HCT116 (cell line): Measurements from ENCODE around the gene HDHD2. TPM values are rescaled to one million over a fixed set of nuclear protein-coding genes. Genes with fewer than 3 reads are reported as not detected.
"Not testable (repeated sequence)": the region's sequence is repeated elsewhere in the genome, so short reads cannot be mapped to it uniquely, and the experiment has no call there.

Experiments
- ATAC-seq: fragments of 200-7000 bp; cut with Tn5 transposase; 2 replicates; pipeline ENCODE4 v1.9.1; 2020; ENCODE audit warnings: mild to moderate bottlenecking, moderate library complexity
- BruUV-seq: library from RNA; stranded (reverse); fragments of 400-500 nt; replicated peaks from 2 replicates; lab custom pipeline; 2021; lab: Mats Ljungman, UMichigan
- CTCF ChIA-PET: fragments of 300-600 bp; sonication (Branson Sonifier 250); formaldehyde crosslinking; loops from one replicate; lab custom pipeline; 2021; ENCODE audit warnings: antibody characterized with exemption; lab: Charles Lee
- POLR2A ChIA-PET: fragments of 300-600, 350-600 bp; sonication (Branson Sonifier 250); formaldehyde crosslinking; loops from one replicate; lab custom pipeline; 2021; ENCODE audit warnings: antibody characterized with exemption; lab: Charles Lee
- RAD21 ChIA-PET, 2 experiments: fragments of 300-600 bp; sonication (Branson Sonifier 250); formaldehyde crosslinking; loops; one replicate each; lab custom pipeline; 2023; ENCODE audit warnings: low total read pairs in 2 of 2; ENCODE audit not compliant: uncharacterized antibody in 2 of 2, unreplicated experiment in 2 of 2, low non-redundant PET in 1 of 2; lab: Charles Lee
- DNase-seq: peaks from one replicate; pipeline ENCODE4 v3.0.0-alpha.2; 2010; ENCODE audit warnings: low read depth, low spot score
- H2AFZ ChIP-seq: fragments of 200-600 bp; shearing (Covaris generic), sonication (generic); 2 replicates; pipeline ENCODE4 v1.6.1; 2017; ENCODE audit warnings: low read depth, mixed run types, mixed read lengths, antibody characterized with exemption, low read length; ENCODE audit not compliant: poor library complexity, severe bottlenecking
- H3K27ac ChIP-seq: 2 replicates; pipeline ENCODE4 v1.5.1; 2012; ENCODE audit warnings: low read depth, low read length
- H3K27me3 ChIP-seq: fragments of 200-600 bp; sonication (generic); 2 replicates; pipeline ENCODE4 v1.6.1; 2016; ENCODE audit warnings: mixed run types, low read length, mixed read lengths; ENCODE audit not compliant: insufficient read depth
- H3K36me3 ChIP-seq, 2 experiments: fragments of 200-500 bp in 1 of 2; fragments of 200-600 bp in 1 of 2; sonication (Bioruptor generic) in 1 of 2; sonication (generic) in 1 of 2; 2 replicates each; pipeline versions ENCODE4 v1.5.1 to v1.6.1; 2014 to 2016; ENCODE audit warnings: low read length in 2 of 2, inconsistent platforms in 1 of 2, mixed read lengths in 1 of 2, mixed run types in 1 of 2; ENCODE audit not compliant: insufficient read depth in 2 of 2, control insufficient read depth in 1 of 2
- H3K4me1 ChIP-seq, 2 experiments: fragments of 200-600 bp in 1 of 2; sonication (generic) in 1 of 2; 2 replicates each; pipeline versions ENCODE4 v1.5.1 to v1.6.1; 2012 to 2017; ENCODE audit warnings: low read length in 2 of 2, inconsistent platforms in 1 of 2, mild to moderate bottlenecking in 1 of 2, mixed read lengths in 1 of 2, mixed run types in 1 of 2, moderate library complexity in 1 of 2; ENCODE audit not compliant: insufficient read depth in 2 of 2, control insufficient read depth in 1 of 2
- H3K4me2 ChIP-seq: fragments of 200-600 bp; sonication (generic); 2 replicates; pipeline ENCODE4 v1.6.1; 2017; ENCODE audit warnings: mixed run types, low read length, mixed read lengths
- H3K4me3 ChIP-seq, 2 experiments: fragments of 200-600 bp in 1 of 2; sonication (generic) in 1 of 2; replicated peaks in 1 of 2; 2 replicates each; pipeline ENCODE4 v1.5.1; 2011 to 2016; ENCODE audit warnings: low read length in 2 of 2, control low read depth in 1 of 2, low read depth in 1 of 2, mild to moderate bottlenecking in 1 of 2, mixed read lengths in 1 of 2, mixed run types in 1 of 2
- H3K79me2 ChIP-seq: fragments of 200-600 bp; sonication (generic); 2 replicates; pipeline ENCODE4 v1.6.1; 2017; ENCODE audit warnings: mild to moderate bottlenecking, mixed run types, low read length, moderate library complexity, mixed read lengths; ENCODE audit not compliant: insufficient read depth
- H3K9ac ChIP-seq: fragments of 200-600 bp; sonication (generic); 2 replicates; pipeline ENCODE4 v1.6.1; 2016; ENCODE audit warnings: low read length, mixed read lengths
- H3K9me2 ChIP-seq: fragments of 200-600 bp; sonication (generic), shearing (Covaris generic); 2 replicates; pipeline ENCODE4 v1.6.1; 2017; ENCODE audit warnings: mixed run types, mild to moderate bottlenecking, moderate library complexity; ENCODE audit not compliant: insufficient read depth
- H3K9me3 ChIP-seq, 2 experiments: fragments of 200-500 bp in 1 of 2; fragments of 200-600 bp in 1 of 2; sonication (Bioruptor generic) in 1 of 2; sonication (generic) in 1 of 2; 2 replicates each; pipeline ENCODE4 v1.6.1; 2014 to 2017; ENCODE audit warnings: low read length in 2 of 2, mixed read lengths in 2 of 2, inconsistent platforms in 1 of 2, low read depth in 1 of 2, mild to moderate bottlenecking in 1 of 2, mixed run types in 1 of 2, moderate library complexity in 1 of 2; ENCODE audit not compliant: control insufficient read depth in 1 of 2, insufficient read depth in 1 of 2
- H4K20me1 ChIP-seq: fragments of 200-600 bp; sonication (generic), shearing (Covaris generic); 2 replicates; pipeline ENCODE4 v1.6.1; 2017; ENCODE audit warnings: mixed run types, mild to moderate bottlenecking, moderate library complexity; ENCODE audit not compliant: insufficient read depth
- CTCF ChIP-seq, 3 experiments: fragments of 200-600 bp in 1 of 3; sonication (generic) in 1 of 3; IDR thresholded peaks in 2 of 3; conservative IDR thresholded peaks in 1 of 3; 2 replicates each; pipeline ENCODE4 v1.5.1; 2012 to 2017; ENCODE audit warnings: low read depth in 2 of 3, low read length in 2 of 3, antibody characterized with exemption in 1 of 3, borderline replicate concordance in 1 of 3, control low read depth in 1 of 3, mild to moderate bottlenecking in 1 of 3, mixed read lengths in 1 of 3, mixed run types in 1 of 3, moderate library complexity in 1 of 3; ENCODE audit not compliant: insufficient read depth in 1 of 3
- EGR1 ChIP-seq: IDR thresholded peaks from 2 replicates; pipeline ENCODE4 v1.6.1; 2012; ENCODE audit warnings: low read depth
- RAD21 ChIP-seq: IDR thresholded peaks from 2 replicates; pipeline ENCODE4 v1.6.1; 2012; ENCODE audit warnings: low read depth, mild to moderate bottlenecking
- REST ChIP-seq: IDR thresholded peaks from 2 replicates; pipeline ENCODE4 v1.6.1; 2012; ENCODE audit warnings: low read depth
- SP1 ChIP-seq: IDR thresholded peaks from 2 replicates; pipeline ENCODE4 v1.6.1; 2012; ENCODE audit warnings: low read depth
- intact Hi-C: fragments of 100-400 bp; cut with micrococcal nuclease; formaldehyde crosslinking; loops from 2 replicates; pipeline ENCODE4 v1.10.0; 2022
- total RNA-seq: library from RNA; stranded (reverse); gene quantifications from one replicate; pipeline ENCODE4 v1.2.1, GENCODE V29; 2021; ENCODE audit not compliant: unreplicated experiment
- TF ChIP-seq, protein P1 (sequence below): IDR thresholded peaks from 2 replicates; pipeline ENCODE4 v1.6.1; 2012

HDHD2 gene
- total RNA-seq, 1 experiment from 2014 or later, result 29.1 TPM

GRCh38 chr18:47150029-47150823 lies at the start of gene HDHD2 (continued):
- TF ChIP-seq, protein P1, sequence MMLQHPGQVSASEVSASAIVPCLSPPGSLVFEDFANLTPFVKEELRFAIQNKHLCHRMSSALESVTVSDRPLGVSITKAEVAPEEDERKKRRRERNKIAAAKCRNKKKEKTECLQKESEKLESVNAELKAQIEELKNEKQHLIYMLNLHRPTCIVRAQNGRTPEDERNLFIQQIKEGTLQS, result no peak
- TF ChIP-seq, all 23 proteins: peak for 8

GRCh38 chr18:47195961-47196360 lies 45.7 kb upstream of the HDHD2 start:
- ATAC-seq, H3K4me1 ChIP-seq, H3K9me2 ChIP-seq, intact Hi-C loops, BruUV-seq, H3K4me2 ChIP-seq, POLR2A ChIA-PET, H3K79me2 ChIP-seq, H3K9me3 ChIP-seq, H2AFZ ChIP-seq, H3K9ac ChIP-seq, H3K27ac ChIP-seq, H3K27me3 ChIP-seq, RAD21 ChIA-PET, H3K4me3 ChIP-seq, H3K36me3 ChIP-seq, DNase-seq, H4K20me1 ChIP-seq: not testable (repeated sequence)
- CTCF ChIA-PET, result interaction anchor here (2.0 kb wide), 1 partner anchor 9 kb away, joined by 11 read pairs; no protein-coding TSS in a partner anchor

- TF ChIP-seq RAD21 (peak; percentile 14; the same call in 1 of the 2 replicates), EGR1 (no peak), SP1 (no peak), CTCF (IDR thresholded peaks at IDR 0.05 in 2 of 3, conservative IDR thresholded peaks at IDR 0.05 in 1 of 3; ENCODE audit: borderline replicate concordance in 1 of 3, insufficient read depth in 1 of 3, low read depth in 2 of 3, low read length in 2 of 3) (no peak), REST (no peak)
- no peak overlapping the region for H3K4me3 ChIP-seq
- DNase-seq (no peak), ATAC-seq (no peak)
- H3K4me1 ChIP-seq, result no peaks in the 10 kb centered on the region
- ChIA-PET POLR2A (no interaction called here), RAD21 (no interaction called here), CTCF (interaction anchor here (1.3 kb wide), 1 partner anchor 13 kb away, joined by 3 read pairs; no protein-coding TSS in a partner anchor)
- H3K36me3 ChIP-seq, result no peaks in the 10 kb centered on the region
- no TSS peak for BruUV-seq
- H3K4me2 ChIP-seq, result no peak overlapping the region
- no peak overlapping the region for H2AFZ ChIP-seq
- no peaks in the 10 kb centered on the region for H3K9me2 ChIP-seq
- H3K9me3 ChIP-seq, result no peaks in the 10 kb centered on the region
- H3K27me3 ChIP-seq, result no peaks in the 10 kb centered on the region; the same call in none of the 2 replicates
- H4K20me1 ChIP-seq, result no peaks in the 10 kb centered on the region
- no peak overlapping the region for H3K9ac ChIP-seq
- intact Hi-C loops, result no loop called here
- no peaks in the 10 kb centered on the region for H3K79me2 ChIP-seq
- H3K27ac ChIP-seq, result no peak overlapping the region
These were observed 41.7 kb upstream of the HDHD2 start for GRCh38 chr18:47191961-47192360.
